SK-N-SH treated with all-trans-retinoic acid at 6 μM for 48 hours (cell line): Measurements from ENCODE around the gene FRMD4A.

Experiments used
- ATAC-seq: fragments of 200-7000 bp; cut with Tn5 transposase; 3 replicates; pipeline ENCODE4 v1.9.1; 2020; ENCODE audit warnings: mild to moderate bottlenecking, moderate library complexity
- BACH2 ChIP-seq: fragments of 250-450 bp; sonication (Bioruptor Pico); IDR thresholded peaks from 2 replicates; pipeline ENCODE4 v1.9.0; 2021; ENCODE audit warnings: mild to moderate bottlenecking, borderline replicate concordance
- CSDC2 ChIP-seq: fragments of 250-450 bp; sonication (Bioruptor Pico); IDR thresholded peaks from 2 replicates; pipeline ENCODE4 v1.5.0; 2020; ENCODE audit warnings: mild to moderate bottlenecking, moderate library complexity
- ESRRG ChIP-seq: fragments of 250-450 bp; sonication (Bioruptor Pico); IDR thresholded peaks from 2 replicates; pipeline ENCODE4 v1.6.1; 2021; ENCODE audit warnings: mild to moderate bottlenecking
- GLIS3 ChIP-seq: fragments of 250-450 bp; sonication (Bioruptor Pico); IDR thresholded peaks from 2 replicates; pipeline ENCODE4 v1.5.0; 2020; ENCODE audit warnings: mild to moderate bottlenecking, moderate library complexity
- OSR1 ChIP-seq: fragments of 250-450 bp; sonication (Bioruptor Pico); IDR thresholded peaks from 2 replicates; pipeline ENCODE4 v1.8.0; 2022; ENCODE audit warnings: moderate library complexity, mild to moderate bottlenecking, inconsistent platforms
- PPARA ChIP-seq: fragments of 250-450 bp; sonication (Bioruptor Pico); IDR thresholded peaks from 2 replicates; pipeline ENCODE4 v1.5.0; 2020; ENCODE audit warnings: mild to moderate bottlenecking, borderline replicate concordance
- RARB ChIP-seq: fragments of 250-450 bp; sonication (Bioruptor Pico); IDR thresholded peaks from 2 replicates; pipeline ENCODE4 v1.8.0; 2021; ENCODE audit warnings: mild to moderate bottlenecking, moderate library complexity
- TCF4 ChIP-seq: fragments of 250-450 bp; sonication (Bioruptor Pico); IDR thresholded peaks from 2 replicates; pipeline ENCODE4 v1.8.0; 2021; ENCODE audit warnings: mild to moderate bottlenecking, moderate library complexity, borderline replicate concordance
- ZFP3 ChIP-seq: fragments of 250-450 bp; sonication (Bioruptor Pico); IDR thresholded peaks from 2 replicates; pipeline ENCODE4 v1.5.0; 2020; ENCODE audit warnings: mild to moderate bottlenecking, moderate library complexity
- ZFP30 ChIP-seq: fragments of 450-650 bp; formaldehyde crosslinking; IDR thresholded peaks from 2 replicates; pipeline ENCODE4 v1.5.0; 2022; ENCODE audit warnings: mild to moderate bottlenecking, moderate library complexity
- ZNF565 ChIP-seq: fragments of 450-650 bp; formaldehyde crosslinking; conservative IDR thresholded peaks from 2 replicates; pipeline ENCODE4 v1.5.0; 2020; ENCODE audit warnings: low read depth, mild to moderate bottlenecking, moderate library complexity
- ZNF70 ChIP-seq: fragments of 450-650 bp; formaldehyde crosslinking; IDR thresholded peaks from 2 replicates; pipeline ENCODE4 v1.5.0; 2020; ENCODE audit warnings: mild to moderate bottlenecking, moderate library complexity
- ZNF8 ChIP-seq: fragments of 450-650 bp; formaldehyde crosslinking; IDR thresholded peaks from 2 replicates; pipeline ENCODE4 v1.5.0; 2020; ENCODE audit warnings: mild to moderate bottlenecking, moderate library complexity
- TF ChIP-seq, protein P1 (sequence below): fragments of 250-450 bp; sonication (Bioruptor Pico); IDR thresholded peaks from 2 replicates; pipeline ENCODE4 v1.5.0; 2020; ENCODE audit warnings: mild to moderate bottlenecking, moderate library complexity
- TF ChIP-seq, protein P2 (sequence below): fragments of 250-450 bp; sonication (Bioruptor Pico); IDR thresholded peaks from 2 replicates; pipeline ENCODE4 v1.5.1; 2020; ENCODE audit warnings: low read depth, mild to moderate bottlenecking, moderate library complexity
- TF ChIP-seq, protein P3 (sequence below): fragments of 250-450 bp; sonication (Bioruptor Pico); IDR thresholded peaks from 2 replicates; pipeline ENCODE4 v1.8.0; 2020; ENCODE audit warnings: mild to moderate bottlenecking, moderate library complexity, borderline replicate concordance
- TF ChIP-seq, protein P4 (sequence below): fragments of 250-450 bp; sonication (Bioruptor Pico); IDR thresholded peaks from 2 replicates; pipeline ENCODE4 v1.8.0; 2021; ENCODE audit warnings: low read depth, mild to moderate bottlenecking, moderate library complexity, borderline replicate concordance

FRMD4A gene

DNA sequence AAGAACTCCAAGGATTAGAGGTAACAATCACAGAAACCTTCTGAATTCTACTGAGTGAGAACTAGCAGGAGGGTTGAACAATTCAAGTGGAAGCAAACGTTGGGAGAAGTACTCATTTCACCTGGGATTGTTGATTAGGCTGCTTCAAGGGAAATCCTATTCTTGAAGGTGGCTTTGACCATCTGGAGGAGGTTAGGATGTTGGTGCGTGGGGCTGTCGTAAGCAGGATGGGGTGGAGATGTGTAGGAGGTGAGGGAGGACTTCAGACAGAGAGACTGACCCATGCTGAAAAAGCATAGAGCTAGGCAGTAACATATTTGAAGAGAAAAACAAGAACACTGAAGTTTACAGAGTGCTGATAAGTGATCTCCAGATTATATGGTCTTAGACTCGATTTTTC lies 147.9 kb downstream of the FRMD4A start (continued):
- TF ChIP-seq, protein P1, sequence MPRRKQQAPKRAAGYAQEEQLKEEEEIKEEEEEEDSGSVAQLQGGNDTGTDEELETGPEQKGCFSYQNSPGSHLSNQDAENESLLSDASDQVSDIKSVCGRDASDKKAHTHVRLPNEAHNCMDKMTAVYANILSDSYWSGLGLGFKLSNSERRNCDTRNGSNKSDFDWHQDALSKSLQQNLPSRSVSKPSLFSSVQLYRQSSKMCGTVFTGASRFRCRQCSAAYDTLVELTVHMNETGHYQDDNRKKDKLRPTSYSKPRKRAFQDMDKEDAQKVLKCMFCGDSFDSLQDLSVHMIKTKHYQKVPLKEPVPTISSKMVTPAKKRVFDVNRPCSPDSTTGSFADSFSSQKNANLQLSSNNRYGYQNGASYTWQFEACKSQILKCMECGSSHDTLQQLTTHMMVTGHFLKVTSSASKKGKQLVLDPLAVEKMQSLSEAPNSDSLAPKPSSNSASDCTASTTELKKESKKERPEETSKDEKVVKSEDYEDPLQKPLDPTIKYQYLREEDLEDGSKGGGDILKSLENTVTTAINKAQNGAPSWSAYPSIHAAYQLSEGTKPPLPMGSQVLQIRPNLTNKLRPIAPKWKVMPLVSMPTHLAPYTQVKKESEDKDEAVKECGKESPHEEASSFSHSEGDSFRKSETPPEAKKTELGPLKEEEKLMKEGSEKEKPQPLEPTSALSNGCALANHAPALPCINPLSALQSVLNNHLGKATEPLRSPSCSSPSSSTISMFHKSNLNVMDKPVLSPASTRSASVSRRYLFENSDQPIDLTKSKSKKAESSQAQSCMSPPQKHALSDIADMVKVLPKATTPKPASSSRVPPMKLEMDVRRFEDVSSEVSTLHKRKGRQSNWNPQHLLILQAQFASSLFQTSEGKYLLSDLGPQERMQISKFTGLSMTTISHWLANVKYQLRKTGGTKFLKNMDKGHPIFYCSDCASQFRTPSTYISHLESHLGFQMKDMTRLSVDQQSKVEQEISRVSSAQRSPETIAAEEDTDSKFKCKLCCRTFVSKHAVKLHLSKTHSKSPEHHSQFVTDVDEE: no peak

DNA sequence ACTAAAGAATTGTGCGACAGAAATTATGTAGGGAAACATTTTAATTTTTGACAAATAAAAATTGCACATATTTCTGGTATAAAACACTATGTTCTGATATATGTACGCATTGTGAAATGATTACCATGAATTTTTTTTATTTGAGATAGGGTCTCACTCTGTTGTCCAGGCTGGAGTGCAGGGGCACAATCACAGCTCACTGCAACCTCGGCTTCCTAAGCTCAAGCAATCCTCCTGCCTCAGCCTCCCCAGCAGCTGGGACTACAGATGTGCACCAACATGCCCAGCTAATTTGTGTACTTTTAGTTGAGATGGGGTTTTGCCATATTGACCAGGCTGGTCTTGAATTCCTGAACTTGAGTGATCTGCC lies 149.2 kb downstream of the FRMD4A start:
- ATAC-seq: no peak
- no peak for TF ChIP-seq ZNF565 (CRISPR knock-in tag)
- TF ChIP-seq RARB (CRISPR knock-in tag): no peak
- TF ChIP-seq, protein P2, sequence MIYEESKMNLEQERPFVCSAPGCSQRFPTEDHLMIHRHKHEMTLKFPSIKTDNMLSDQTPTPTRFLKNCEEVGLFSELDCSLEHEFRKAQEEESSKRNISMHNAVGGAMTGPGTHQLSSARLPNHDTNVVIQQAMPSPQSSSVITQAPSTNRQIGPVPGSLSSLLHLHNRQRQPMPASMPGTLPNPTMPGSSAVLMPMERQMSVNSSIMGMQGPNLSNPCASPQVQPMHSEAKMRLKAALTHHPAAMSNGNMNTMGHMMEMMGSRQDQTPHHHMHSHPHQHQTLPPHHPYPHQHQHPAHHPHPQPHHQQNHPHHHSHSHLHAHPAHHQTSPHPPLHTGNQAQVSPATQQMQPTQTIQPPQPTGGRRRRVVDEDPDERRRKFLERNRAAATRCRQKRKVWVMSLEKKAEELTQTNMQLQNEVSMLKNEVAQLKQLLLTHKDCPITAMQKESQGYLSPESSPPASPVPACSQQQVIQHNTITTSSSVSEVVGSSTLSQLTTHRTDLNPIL (CRISPR knock-in tag): no peak
- no peak for TF ChIP-seq TCF4 (CRISPR knock-in tag)
- no peak for TF ChIP-seq BACH2 (CRISPR knock-in tag)
- TF ChIP-seq OSR1 (CRISPR knock-in tag): no peak
- no peak for TF ChIP-seq ESRRG (CRISPR knock-in tag)
- TF ChIP-seq PPARA (CRISPR knock-in tag): no peak
- TF ChIP-seq ZFP3 (CRISPR knock-in tag): no peak
- TF ChIP-seq, protein P3, sequence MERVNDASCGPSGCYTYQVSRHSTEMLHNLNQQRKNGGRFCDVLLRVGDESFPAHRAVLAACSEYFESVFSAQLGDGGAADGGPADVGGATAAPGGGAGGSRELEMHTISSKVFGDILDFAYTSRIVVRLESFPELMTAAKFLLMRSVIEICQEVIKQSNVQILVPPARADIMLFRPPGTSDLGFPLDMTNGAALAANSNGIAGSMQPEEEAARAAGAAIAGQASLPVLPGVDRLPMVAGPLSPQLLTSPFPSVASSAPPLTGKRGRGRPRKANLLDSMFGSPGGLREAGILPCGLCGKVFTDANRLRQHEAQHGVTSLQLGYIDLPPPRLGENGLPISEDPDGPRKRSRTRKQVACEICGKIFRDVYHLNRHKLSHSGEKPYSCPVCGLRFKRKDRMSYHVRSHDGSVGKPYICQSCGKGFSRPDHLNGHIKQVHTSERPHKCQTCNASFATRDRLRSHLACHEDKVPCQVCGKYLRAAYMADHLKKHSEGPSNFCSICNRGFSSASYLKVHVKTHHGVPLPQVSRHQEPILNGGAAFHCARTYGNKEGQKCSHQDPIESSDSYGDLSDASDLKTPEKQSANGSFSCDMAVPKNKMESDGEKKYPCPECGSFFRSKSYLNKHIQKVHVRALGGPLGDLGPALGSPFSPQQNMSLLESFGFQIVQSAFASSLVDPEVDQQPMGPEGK (CRISPR knock-in tag): no peak
- TF ChIP-seq, protein P1: no peak
- no peak for TF ChIP-seq ZNF70 (CRISPR knock-in tag)
- TF ChIP-seq GLIS3 (CRISPR knock-in tag): no peak

DNA sequence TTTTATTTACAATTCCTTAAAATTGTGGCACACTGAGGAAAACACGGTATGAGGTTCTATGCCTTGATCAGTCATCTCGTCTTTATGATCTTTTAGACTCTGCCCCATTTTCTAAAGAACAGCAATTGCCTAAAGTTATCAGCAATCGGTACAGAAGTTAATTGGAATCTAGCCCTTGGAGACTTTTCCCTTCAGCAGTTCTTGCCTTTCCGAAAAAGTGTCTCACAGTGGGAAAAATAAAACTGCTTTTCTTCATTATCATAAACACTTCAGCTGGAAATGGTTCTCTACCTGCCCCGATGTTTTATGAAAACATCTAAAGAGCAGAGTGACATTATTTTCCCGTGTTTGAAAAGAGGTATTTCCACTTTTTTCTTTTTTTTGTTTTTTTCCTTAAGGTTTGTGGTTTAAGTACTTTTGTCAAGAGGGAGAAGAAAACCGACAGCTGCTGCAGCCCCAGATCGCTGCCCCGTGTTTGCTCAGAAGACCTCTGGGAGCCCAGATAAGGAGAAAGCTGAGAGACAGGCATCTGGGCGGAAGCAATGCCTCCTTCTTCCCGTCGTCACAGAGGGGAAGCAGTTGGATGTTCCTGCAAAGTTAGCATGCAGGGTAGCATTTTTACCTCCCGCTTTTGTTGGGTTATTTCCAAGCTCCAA lies 149.7 kb downstream of the FRMD4A start:
- TF ChIP-seq, protein P3 (CRISPR knock-in tag): no peak
- TF ChIP-seq PPARA (CRISPR knock-in tag): no peak
- no peak for TF ChIP-seq TCF4 (CRISPR knock-in tag)
- no peak for TF ChIP-seq GLIS3 (CRISPR knock-in tag)
- TF ChIP-seq, protein P4, sequence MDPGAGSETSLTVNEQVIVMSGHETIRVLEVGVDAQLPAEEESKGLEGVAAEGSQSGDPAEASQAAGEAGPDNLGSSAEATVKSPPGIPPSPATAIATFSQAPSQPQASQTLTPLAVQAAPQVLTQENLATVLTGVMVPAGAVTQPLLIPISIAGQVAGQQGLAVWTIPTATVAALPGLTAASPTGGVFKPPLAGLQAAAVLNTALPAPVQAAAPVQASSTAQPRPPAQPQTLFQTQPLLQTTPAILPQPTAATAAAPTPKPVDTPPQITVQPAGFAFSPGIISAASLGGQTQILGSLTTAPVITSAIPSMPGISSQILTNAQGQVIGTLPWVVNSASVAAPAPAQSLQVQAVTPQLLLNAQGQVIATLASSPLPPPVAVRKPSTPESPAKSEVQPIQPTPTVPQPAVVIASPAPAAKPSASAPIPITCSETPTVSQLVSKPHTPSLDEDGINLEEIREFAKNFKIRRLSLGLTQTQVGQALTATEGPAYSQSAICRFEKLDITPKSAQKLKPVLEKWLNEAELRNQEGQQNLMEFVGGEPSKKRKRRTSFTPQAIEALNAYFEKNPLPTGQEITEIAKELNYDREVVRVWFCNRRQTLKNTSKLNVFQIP (CRISPR knock-in tag): no peak
- no peak for TF ChIP-seq ZNF565 (CRISPR knock-in tag)
- no peak for TF ChIP-seq ZFP30 (CRISPR knock-in tag)
- no peak for TF ChIP-seq ZFP3 (CRISPR knock-in tag)
- no peak for TF ChIP-seq ZNF8
- TF ChIP-seq CSDC2: no peak
- no peak for TF ChIP-seq OSR1 (CRISPR knock-in tag)
- TF ChIP-seq, all 23 proteins: peak for 0
- ATAC-seq: no peak
